OCI-LY3 (cell line): ENCODE data around the gene ZNF561.
"Not testable (repeated sequence)": the region's sequence is repeated elsewhere in the genome, so short reads cannot be mapped to it uniquely, and the experiment has no call there.

Experiments used
- H2AFZ ChIP-seq: fragments of 200-600, 300-600 bp; shearing (Covaris generic); 2 replicates; pipeline ENCODE4 v1.6.0; 2014; ENCODE audit warnings: antibody characterized with exemption, low read depth, low read length
- H3K27ac ChIP-seq: fragments of 200-600, 300-600 bp; sonication (generic); 2 replicates; pipeline ENCODE4 v1.5.1; 2014; ENCODE audit warnings: mild to moderate bottlenecking, low read length, moderate library complexity, mixed read lengths
- H3K27me3 ChIP-seq: fragments of 200-600, 300-600 bp; sonication (generic); 2 replicates; pipeline ENCODE4 v1.6.1; 2014; ENCODE audit warnings: low read depth, low read length, mixed read lengths
- H3K36me3 ChIP-seq: fragments of 200-600, 300-600 bp; sonication (generic); replicated peaks from 2 replicates; pipeline ENCODE3; 2014; ENCODE audit warnings: low read depth, low read length, mixed read lengths
- H3K4me1 ChIP-seq: fragments of 300-600, 200-600 bp; sonication (generic); 2 replicates; pipeline ENCODE4 v1.6.1; 2014; ENCODE audit warnings: low read length, mixed read lengths
- H3K4me2 ChIP-seq: fragments of 200-600, 300-600 bp; sonication (generic); 2 replicates; pipeline ENCODE4 v1.6.1; 2014; ENCODE audit warnings: low read length, mixed read lengths
- H3K4me3 ChIP-seq: fragments of 300-600, 200-600 bp; sonication (generic); 2 replicates; pipeline ENCODE4 v1.5.1; 2014; ENCODE audit warnings: antibody characterized with exemption, mild to moderate bottlenecking, low read length, moderate library complexity
- H3K79me2 ChIP-seq: fragments of 300-600, 200-600 bp; shearing (Covaris generic); 2 replicates; pipeline ENCODE4 v1.6.1; 2014; ENCODE audit warnings: mild to moderate bottlenecking, low read length, mixed read lengths
- H3K9ac ChIP-seq: fragments of 300-600, 200-600 bp; shearing (Covaris generic); 2 replicates; pipeline ENCODE4 v1.6.0; 2014; ENCODE audit warnings: mild to moderate bottlenecking, low read length, moderate library complexity
- H3K9me3 ChIP-seq: fragments of 200-600, 300-600 bp; shearing (Covaris generic); 2 replicates; pipeline ENCODE4 v1.6.1; 2014; ENCODE audit warnings: low read length, mixed read lengths; ENCODE audit not compliant: insufficient read depth
- H4K20me1 ChIP-seq: fragments of 200-600, 300-600 bp; sonication (generic); 2 replicates; pipeline ENCODE4 v1.6.1; 2016; ENCODE audit warnings: low read length, mixed read lengths; ENCODE audit not compliant: insufficient read depth
- EZH2phosphoT487 ChIP-seq: fragments of 200-600 bp; shearing (Covaris generic); IDR thresholded peaks from 2 replicates; pipeline ENCODE4 v1.6.1; 2018; ENCODE audit warnings: antibody characterized with exemption, mixed run types, low read depth
- TF ChIP-seq, protein P1 (sequence below): fragments of 200-600, 300-600 bp; sonication (generic); IDR thresholded peaks from 2 replicates; pipeline ENCODE4 v1.5.1; 2014; ENCODE audit warnings: antibody characterized with exemption, low read length, low read depth

ZNF561 gene

GRCh38 chr19:9621156-9622037 lies at the start of gene ZNF561:
Gene ZNF561, minus strand, starts transcription at chr19:9621232. Its CDS starts 1,776 bp downstream, at chr19:9619456.
- Histone ChIP-seq H3K27me3 (no peaks in the 10 kb centered on the region), H4K20me1 (no peaks in the 10 kb centered on the region), H3K4me1 (peaks cover 9% of the 10 kb centered on the region; the same call in 1 of the 2 replicates), H3K4me2 (peak within 1 kb of the TSS; percentile 75), H3K9me3 (no peaks in the 10 kb centered on the region), H3K4me3 (peak within 1 kb of the TSS; percentile 79), H3K79me2 (peaks cover 22% of the 10 kb centered on the region), H3K9ac (peak within 1 kb of the TSS; percentile 82), H3K27ac (peak within 1 kb of the TSS; percentile 74), H3K36me3 (peaks cover 4% of the 10 kb centered on the region), H2AFZ (peak within 1 kb of the TSS; percentile 91)
- no peak for TF ChIP-seq EZH2phosphoT487
- TF ChIP-seq, protein P1, sequence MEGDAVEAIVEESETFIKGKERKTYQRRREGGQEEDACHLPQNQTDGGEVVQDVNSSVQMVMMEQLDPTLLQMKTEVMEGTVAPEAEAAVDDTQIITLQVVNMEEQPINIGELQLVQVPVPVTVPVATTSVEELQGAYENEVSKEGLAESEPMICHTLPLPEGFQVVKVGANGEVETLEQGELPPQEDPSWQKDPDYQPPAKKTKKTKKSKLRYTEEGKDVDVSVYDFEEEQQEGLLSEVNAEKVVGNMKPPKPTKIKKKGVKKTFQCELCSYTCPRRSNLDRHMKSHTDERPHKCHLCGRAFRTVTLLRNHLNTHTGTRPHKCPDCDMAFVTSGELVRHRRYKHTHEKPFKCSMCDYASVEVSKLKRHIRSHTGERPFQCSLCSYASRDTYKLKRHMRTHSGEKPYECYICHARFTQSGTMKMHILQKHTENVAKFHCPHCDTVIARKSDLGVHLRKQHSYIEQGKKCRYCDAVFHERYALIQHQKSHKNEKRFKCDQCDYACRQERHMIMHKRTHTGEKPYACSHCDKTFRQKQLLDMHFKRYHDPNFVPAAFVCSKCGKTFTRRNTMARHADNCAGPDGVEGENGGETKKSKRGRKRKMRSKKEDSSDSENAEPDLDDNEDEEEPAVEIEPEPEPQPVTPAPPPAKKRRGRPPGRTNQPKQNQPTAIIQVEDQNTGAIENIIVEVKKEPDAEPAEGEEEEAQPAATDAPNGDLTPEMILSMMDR: no peak

DNA sequence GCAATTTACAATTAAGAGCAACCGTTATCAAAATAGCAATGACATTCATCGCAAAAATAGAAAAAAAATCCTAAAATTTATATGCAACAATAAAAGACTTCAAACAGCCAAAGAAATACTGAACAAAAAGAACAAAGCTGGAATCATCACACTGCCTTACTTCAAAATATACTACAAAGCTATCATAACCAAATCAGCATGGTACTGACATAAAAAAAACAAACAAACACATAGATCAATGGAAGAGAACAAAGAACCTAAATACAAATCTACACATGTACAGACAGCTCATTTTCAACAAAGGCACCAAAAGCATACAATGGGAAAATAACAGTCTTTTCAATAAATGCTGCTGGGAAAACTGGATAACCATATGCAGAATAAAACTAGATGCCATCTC lies 47.5 kb upstream of the ZNF561 start:
- H3K27ac ChIP-seq: no peak overlapping the region
- H3K27me3 ChIP-seq: no peaks in the 10 kb centered on the region
- H3K9me3 ChIP-seq: peaks cover 34% of the 10 kb centered on the region
- peaks cover 100% of the 10 kb centered on the region for H3K79me2 ChIP-seq
- H4K20me1 ChIP-seq: peaks cover 18% of the 10 kb centered on the region; the same call in 1 of the 2 replicates
- no peak overlapping the region for H3K9ac ChIP-seq
- peaks cover 81% of the 10 kb centered on the region for H3K36me3 ChIP-seq
- TF ChIP-seq, protein P1: no peak
- peaks cover 10% of the 10 kb centered on the region for H3K4me1 ChIP-seq
- H3K4me2 ChIP-seq: no peak overlapping the region
- H3K4me3 ChIP-seq: no peak overlapping the region
- no peak overlapping the region for H2AFZ ChIP-seq

DNA sequence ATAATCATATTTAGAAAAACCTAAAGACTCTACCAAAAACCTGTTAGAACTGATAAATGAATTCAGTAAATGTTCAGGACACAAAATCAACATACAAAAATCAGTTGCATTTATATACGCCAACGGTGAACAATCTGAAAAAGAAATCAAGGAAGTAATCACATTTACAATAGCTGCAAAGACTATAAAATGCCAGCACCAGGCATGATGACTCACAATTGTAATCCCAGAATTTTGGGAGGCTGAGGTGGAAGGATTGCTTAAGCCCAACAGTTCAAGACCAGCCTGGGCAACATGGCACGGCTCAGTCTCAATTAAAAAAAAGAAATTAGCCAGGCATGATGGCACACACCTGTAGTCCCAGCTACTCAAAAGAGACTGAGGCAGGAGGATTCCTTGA lies 46.9 kb upstream of the ZNF561 start:
- peaks cover 100% of the 10 kb centered on the region for H3K79me2 ChIP-seq
- H3K36me3 ChIP-seq: peaks cover 74% of the 10 kb centered on the region
- H3K9ac ChIP-seq: no peak overlapping the region
- peaks cover 19% of the 10 kb centered on the region for H4K20me1 ChIP-seq
- H3K9me3 ChIP-seq: peaks cover 28% of the 10 kb centered on the region
- peaks cover 10% of the 10 kb centered on the region for H3K4me1 ChIP-seq
- no peak overlapping the region for H3K4me2 ChIP-seq
- H3K27ac ChIP-seq: no peak overlapping the region
- H3K4me3 ChIP-seq: no peak overlapping the region
- TF ChIP-seq, protein P1: no peak
- no peak for TF ChIP-seq EZH2phosphoT487
- no peak overlapping the region for H2AFZ ChIP-seq
- H3K27me3 ChIP-seq: no peaks in the 10 kb centered on the region

- Histone ChIP-seq H3K9me3 (no peaks in the 10 kb centered on the region), H3K27ac (no peak overlapping the region), H3K27me3 (no peaks in the 10 kb centered on the region), H4K20me1 (peaks cover 14% of the 10 kb centered on the region), H3K4me3 (no peak overlapping the region), H3K36me3 (peaks cover 34% of the 10 kb centered on the region), H2AFZ (no peak overlapping the region), H3K79me2 (peaks cover 51% of the 10 kb centered on the region), H3K4me2 (no peak overlapping the region), H3K9ac (no peak overlapping the region), H3K4me1 (no peaks in the 10 kb centered on the region)
- no peak for TF ChIP-seq EZH2phosphoT487
- TF ChIP-seq, protein P1: no peak
Observed at GRCh38 chr19:9658769-9659168, 37.7 kb upstream of the ZNF561 start.

DNA sequence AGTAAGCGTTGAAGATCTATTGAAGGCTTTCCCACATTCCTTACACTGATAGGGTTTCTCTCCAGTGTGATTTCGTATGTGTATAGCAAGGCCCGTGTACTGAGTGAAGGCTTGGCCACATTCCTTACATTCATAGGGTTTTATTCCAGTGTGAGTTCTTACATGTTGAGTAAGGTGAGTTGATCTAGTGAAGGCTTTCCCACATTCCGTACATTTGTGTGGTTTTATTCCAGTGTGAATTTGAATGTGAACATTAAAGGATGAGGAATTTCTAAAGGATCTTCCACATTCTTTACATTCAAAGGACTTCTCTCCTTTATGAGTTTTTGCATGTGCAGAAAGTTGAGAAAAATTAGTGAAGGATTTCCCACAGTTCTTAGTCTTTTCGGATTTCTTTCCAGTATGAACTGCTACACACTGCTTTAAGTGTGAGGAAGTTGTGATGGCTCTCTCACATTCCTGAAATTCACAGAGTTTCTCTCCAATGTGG lies 32.1 kb upstream of the ZNF561 start:
- not testable (repeated sequence) for H3K4me3 ChIP-seq, H3K4me2 ChIP-seq, H3K27me3 ChIP-seq, H3K9me3 ChIP-seq, H2AFZ ChIP-seq, H3K9ac ChIP-seq, H4K20me1 ChIP-seq, H3K4me1 ChIP-seq, H3K27ac ChIP-seq
- H3K36me3 ChIP-seq: peaks cover 58% of the 10 kb centered on the region
- H3K79me2 ChIP-seq: peaks cover 37% of the 10 kb centered on the region

DNA sequence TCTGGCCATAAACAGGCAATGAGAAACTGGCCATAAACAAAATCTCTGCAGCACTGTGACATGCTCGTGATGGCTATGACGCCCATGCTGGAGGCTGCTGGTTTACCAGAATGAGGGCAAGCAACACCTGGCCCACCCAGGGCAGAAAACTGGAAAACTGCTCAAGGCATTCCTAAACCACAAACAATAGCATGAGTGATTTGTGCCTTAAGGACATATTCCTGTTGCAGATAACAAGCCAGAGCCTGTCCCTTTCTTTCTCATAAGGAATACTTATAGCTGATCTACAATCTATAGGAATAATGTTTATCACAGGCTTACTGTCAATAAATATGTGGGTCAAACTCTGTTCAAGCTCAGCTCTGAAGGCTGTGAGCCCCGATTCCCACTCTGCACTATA lies 30.4 kb upstream of the ZNF561 start:
- H3K9me3 ChIP-seq, H2AFZ ChIP-seq, H3K4me3 ChIP-seq, H4K20me1 ChIP-seq, H3K27me3 ChIP-seq, H3K27ac ChIP-seq, H3K9ac ChIP-seq, H3K4me1 ChIP-seq, H3K4me2 ChIP-seq: not testable (repeated sequence)
- Histone ChIP-seq H3K79me2 (peaks cover 40% of the 10 kb centered on the region), H3K36me3 (peaks cover 51% of the 10 kb centered on the region)
